ENCODE data around the gene ANKRD11.
A peak's percentile ranks its signal among the peaks of the same experiment; 100 is the strongest.
"Not testable (repeated sequence)": the region's sequence is repeated elsewhere in the genome, so short reads cannot be mapped to it uniquely, and the experiment has no call there.

The ANKRD11 gene

GRCh38 chr16:89363621-89364393, 126.6 kb downstream of the ANKRD11 start:
- TF ChIP-seq CTCF (IDR thresholded peaks at IDR 0.05; ENCODE audit: low read depth, low read length): no peak
- no peak overlapping the region for H3K4me3 ChIP-seq (ENCODE audit: low read depth, low read length)
- in situ Hi-C loops (cut with HindIII; ENCODE audit: low sequenced_read_pairs): no loop called here
- DNase-seq (ENCODE audit: low read depth, low spot score): peak; percentile 86

- H3K4me3 ChIP-seq (ENCODE audit: low read depth, low read length); DNase-seq (ENCODE audit: low read depth, low spot score); in situ Hi-C loops (cut with HindIII; ENCODE audit: low sequenced_read_pairs): not testable (repeated sequence)
Measured at GRCh38 chr16:89362540-89363223, 127.7 kb downstream of the ANKRD11 start.

GRCh38 chr16:89361751-89362539, 128.4 kb downstream of the ANKRD11 start:
- DNase-seq (ENCODE audit: low read depth, low spot score): no peak
- TF ChIP-seq CTCF (IDR thresholded peaks at IDR 0.05; ENCODE audit: low read depth, low read length): no peak
- in situ Hi-C loops (cut with HindIII; ENCODE audit: low sequenced_read_pairs): no loop called here
- no peak overlapping the region for H3K4me3 ChIP-seq (ENCODE audit: low read depth, low read length)

GRCh38 chr16:89360760-89361435, 129.5 kb downstream of the ANKRD11 start:
- in situ Hi-C loops (cut with HindIII; ENCODE audit: low sequenced_read_pairs): no loop called here
- no peak for DNase-seq (ENCODE audit: low read depth, low spot score)
- no peak overlapping the region for H3K4me3 ChIP-seq (ENCODE audit: low read depth, low read length)
- TF ChIP-seq CTCF (IDR thresholded peaks at IDR 0.05; ENCODE audit: low read depth, low read length): no peak

- TF ChIP-seq CTCF (IDR thresholded peaks at IDR 0.05; ENCODE audit: low read depth, low read length): no peak
- no peak overlapping the region for H3K4me3 ChIP-seq (ENCODE audit: low read depth, low read length)
- in situ Hi-C loops (cut with HindIII; ENCODE audit: low sequenced_read_pairs): no loop called here
Measured at GRCh38 chr16:89359264-89360147, 130.9 kb downstream of the ANKRD11 start.

More at GRCh38 chr16:89359264-89360147, 130.9 kb downstream of the ANKRD11 start:
- peak; percentile 32 for DNase-seq (ENCODE audit: low read depth, low spot score)

Data from astrocyte of the spinal cord (primary cell).